Stimulated activated CD8-positive, alpha-beta memory T cell treated with anti-CD3 and anti-CD28 coated beads, Interleukin-15, amount 100 ng/mL, for 4 hours (primary cell): Measurements from ENCODE around the gene C7orf25.

Experiments
- DNase-seq, 2 donors: peaks; one replicate each; pipeline ENCODE4 v3.0.0-alpha.2; 2020; ENCODE audit warnings: low read depth in 2 of 2

Gene C7orf25

DNA sequence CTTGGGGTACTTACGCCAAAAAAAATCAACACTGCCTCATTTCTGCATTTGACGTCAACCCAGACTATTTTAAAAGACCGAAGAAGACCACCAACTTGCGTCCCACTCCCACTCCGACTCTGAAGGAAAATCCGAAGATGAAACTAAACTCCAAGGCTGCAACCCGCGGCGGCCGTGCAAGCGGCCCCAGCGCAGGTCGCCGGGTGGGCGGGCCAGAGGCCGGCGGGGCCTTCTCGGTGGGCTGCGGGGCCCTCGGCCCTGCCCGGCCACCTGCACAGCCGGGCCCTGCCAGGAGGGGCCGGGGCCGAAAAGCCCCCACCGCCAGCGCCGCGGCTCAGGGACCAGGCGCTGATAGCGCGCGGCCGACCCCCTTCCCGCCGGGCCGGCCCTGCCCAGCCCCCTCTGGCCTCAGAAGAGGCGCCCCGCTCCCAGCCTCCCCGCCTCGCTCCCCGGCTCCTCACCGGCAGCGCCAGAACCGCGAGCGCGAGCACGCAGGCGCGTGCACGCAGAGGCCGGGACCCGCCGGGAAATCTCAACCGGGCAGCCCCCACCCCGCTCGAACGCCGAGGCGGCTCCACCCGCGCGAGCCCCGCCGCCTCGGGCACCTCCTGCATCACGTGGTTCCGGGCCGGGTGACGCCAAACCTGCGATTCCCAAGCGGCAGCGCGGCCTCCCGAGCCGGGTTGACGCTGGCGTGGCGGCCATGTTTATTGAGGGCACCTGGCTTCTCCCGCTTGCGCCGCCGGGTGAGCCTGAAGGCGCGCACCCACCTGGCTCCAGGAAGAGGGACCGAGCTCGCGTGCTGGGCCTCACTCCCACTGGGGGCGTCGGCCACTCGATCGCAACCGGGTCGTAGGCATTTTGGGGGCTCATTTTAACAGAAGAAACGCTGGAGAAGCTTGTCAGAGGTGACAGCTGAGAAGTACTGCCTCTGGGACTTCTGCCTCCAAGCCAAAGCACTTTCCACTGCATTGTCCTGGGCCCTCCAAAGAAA, at the start of gene C7orf25:
C7orf25 (minus strand) TSS at position 617 of the 994 bp plus-strand sequence. CDS start 1,170 bp downstream, outside the sequence.
- DNase-seq, result peak; percentile 90

- DNase-seq, result no peak
These were observed 49.3 kb upstream of the C7orf25 start for GRCh38 chr7:42961170-42961569.

DNA sequence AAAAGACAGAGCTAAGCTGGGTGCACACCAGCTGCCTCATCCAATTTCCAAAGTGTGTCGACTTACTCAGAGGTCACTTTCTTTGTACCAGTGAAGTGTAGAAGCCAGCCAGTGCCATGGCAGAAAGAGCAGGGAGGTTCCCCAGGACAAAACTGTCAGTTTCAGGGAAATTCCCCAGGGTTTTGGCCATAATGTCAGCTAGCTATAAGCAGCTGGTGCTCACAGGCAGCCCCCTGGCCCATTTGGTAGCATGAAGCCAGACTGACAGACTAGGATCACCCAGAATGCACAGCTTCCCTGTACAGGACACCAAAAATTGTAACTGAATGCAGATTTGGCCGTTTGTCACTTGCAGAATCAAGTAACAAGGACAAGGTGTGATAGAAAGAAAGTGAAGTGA, 48.9 kb upstream of the C7orf25 start:
- DNase-seq, result no peak

DNA sequence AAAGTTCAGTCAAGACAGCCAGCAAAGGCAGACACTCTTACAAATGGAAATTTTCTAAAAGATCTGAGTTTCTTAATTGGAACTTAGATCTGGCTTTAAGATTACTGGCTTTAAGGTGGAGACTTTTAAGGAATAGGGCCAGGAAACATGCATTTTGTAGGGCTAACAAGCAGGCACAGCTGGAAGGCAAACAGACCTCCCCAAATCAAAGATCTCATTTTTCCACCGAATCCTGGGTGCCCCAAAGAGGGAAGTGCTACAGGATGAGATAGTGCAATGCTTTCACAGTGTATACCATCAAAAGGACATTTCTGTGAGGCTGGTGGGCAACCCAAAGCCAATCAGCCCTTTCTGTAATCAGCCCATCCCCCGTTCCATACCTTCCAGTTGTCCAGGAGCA, 47.7 kb upstream of the C7orf25 start:
- DNase-seq, result no peak

DNA sequence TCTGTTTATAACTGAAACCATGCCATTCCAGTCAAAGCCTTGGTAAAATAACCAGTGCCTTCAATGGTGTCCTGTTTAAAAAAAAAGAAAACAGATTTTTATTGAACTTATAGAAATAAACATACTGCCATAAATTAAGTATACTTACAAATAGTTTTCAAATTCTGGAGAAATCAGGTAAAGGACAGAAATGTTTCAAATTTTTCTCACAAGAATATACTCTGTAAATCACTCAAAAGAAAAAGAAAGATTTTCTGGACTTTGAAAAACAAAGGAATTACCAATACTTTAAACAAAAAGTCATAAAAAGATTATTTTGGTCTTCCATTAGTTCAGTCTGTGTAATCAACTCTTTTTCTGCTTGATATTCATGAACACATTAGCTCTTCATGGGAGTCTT, 44.2 kb upstream of the C7orf25 start:
- DNase-seq, result no peak

DNA sequence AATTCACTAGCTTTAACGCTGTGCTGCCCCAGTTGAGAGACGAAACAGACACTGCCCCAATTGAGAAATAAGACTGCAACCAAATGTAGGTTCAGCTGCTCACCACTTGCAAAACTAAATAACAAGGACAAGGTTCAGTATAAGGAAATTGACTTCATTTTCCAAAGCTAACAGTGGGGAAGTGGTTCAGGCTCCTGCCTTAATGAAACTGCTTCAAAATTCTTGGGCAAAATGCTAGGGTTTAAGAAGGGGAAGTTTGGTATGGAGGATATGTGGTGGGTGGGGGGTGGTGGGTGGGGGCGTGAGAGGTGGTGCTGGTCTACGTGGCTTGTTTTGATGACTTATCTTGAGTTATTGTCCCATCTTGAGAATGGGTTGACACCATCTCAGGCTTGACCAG, 42.1 kb upstream of the C7orf25 start:
- DNase-seq, result no peak

- no peak for DNase-seq
These were observed 40.5 kb upstream of the C7orf25 start for GRCh38 chr7:42952328-42952727.

- no peak for DNase-seq
These were observed 38.5 kb upstream of the C7orf25 start for GRCh38 chr7:42950417-42950816.

- DNase-seq, result no peak
These were observed 35.7 kb upstream of the C7orf25 start for GRCh38 chr7:42947521-42947920.

DNA sequence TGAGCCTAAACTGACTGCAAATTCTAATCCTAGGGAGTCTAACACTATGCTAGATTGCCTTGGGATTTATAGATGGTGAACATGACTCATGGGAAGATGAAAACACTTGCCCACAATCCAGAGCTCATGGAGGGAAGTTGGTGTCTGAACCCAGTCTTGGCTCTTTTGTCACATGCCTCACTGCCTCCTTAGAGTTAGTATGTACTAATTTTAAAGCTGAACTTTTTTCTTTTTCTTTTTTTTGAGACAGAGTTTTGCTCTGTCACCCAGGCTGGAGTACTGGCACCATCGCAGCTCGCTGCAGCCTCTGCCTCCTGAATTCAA, 34.7 kb upstream of the C7orf25 start:
- DNase-seq, result no peak

- no peak for DNase-seq
These were observed 34.2 kb upstream of the C7orf25 start for GRCh38 chr7:42945821-42946626.

DNA sequence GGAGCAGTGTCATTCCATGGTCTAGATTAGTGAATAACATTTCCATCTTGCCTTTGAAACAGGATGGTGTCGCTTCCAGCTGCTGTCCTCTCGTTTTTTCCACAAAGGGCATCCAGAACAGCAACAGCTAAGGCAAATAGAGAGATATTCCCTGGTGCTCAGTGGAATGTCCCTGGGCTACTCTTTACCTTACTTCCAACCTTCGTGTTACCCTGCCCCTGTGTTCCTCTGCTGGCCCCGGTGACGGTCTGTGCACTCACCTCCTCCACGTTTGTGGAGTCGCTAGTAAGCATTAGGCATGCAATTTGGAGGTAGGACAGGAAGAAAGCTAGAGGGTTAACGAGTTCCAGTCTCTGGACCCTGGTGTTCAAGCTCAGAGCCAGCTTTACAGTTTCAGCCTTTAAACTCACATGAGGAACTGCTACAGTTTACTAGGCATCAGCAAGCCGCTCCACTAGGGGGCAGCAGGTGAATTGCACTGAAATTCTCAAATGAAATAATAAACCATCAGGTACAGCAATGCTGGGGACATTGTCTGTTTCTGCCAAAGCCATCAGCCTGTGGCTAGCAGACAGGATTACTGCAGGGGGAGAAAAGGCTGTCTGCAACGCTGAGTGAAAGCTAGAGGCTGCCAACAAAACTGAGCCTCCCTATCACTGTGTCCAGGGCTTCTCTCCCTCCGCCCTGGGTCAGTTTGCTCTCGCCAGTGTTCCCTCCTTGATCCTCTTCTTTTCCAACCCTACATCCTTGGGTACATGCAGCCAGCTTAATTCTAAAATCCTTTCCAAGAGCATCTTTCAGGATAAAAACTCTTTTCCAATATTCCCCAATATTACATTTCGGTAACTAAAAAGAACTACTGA, 29.3 kb upstream of the C7orf25 start:
- DNase-seq, result peak; percentile 27 to 46

DNA sequence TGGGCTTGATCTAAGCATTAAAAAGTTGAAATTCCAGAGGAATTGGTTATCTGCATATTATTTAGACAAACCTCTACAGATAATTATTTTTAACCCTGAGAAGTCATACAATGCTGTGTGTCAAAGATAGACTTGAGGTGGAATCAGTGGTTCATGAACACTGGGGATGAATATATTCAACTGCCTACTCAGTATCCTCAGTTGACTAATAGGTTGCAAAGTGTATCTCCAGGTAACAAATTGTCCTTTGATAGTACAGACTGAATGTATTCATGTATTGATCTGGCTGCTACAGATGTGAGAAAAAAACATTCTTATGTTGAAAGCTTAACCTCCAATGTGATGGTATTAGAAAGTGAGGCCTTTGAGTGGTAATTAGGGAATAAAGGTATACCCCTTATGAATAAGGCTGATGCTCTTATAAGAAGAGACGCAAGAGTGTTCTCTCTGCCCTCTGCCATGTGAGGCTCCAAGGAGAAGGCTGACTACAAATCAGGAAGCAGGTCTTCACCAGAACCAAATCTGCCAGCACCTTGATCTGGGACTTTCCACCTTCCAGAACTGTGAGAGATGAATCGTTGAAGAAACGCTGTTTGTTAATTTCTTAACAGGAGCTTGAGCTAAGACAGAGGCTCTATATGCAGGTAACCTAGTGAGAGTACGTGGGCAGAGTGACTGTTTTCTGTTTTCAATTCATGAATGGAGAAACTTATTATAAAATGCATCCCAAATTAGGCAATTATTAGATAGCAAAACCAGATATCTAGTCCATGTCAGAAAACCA, 27.8 kb upstream of the C7orf25 start:
- DNase-seq, result no peak

- no peak for DNase-seq
These were observed 24.0 kb upstream of the C7orf25 start for GRCh38 chr7:42935861-42936260.

DNA sequence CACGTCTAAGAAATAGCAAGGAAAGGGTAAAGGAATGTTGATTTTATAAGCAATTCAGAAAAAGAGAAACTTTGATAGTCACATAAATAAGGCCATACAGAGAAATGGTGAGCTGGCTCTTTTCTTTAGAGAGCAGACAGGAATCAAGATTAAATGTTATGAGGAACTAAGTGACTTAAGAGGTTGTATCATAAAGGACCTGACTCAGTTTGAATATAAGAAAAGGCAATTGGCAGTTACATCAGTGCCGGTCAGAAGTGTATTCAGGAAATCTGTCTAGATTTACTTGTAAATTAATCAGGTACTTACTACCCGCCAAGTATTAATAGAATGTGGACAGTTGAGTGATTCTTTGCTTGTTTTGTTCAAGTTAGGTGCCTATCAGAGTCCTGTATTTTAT, 22.4 kb upstream of the C7orf25 start:
- DNase-seq, result no peak

DNA sequence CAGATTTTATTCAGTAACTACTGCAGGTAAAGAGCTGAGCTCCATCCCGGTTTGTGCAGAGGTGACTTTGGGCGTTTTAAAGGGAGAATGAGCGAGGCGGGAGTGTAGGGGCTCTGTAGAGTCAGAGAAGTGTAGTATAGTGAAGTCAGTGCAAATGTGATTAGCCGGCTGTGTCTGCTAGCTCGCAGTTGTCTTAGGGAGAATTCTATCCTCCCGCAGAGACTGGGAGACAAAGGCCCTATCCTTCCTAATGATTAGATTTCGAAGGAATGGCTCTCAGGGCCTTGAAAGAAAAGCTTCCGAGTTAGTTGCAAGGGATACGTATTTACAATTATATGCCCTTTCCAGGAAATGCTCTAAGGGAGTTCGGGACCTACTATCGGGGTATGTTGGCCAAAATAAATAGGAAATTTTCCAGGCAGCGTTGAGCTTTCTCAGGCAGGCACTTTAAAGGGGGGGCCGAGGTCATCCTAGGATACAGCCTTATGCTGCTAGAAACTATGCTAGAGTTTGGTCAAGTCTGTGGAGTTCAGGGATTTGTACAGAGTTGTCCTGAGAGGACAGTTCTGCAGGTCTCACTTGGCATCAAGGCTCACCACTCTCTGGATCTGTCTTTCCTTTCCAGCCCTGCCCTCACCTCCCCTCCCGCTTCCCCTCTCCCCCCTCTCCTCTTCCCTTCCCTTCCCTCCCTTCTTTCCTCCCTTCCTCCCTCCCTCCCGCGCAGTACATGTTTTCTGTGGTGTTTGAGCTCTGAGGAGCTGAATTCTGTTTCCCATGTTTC, 21.1 kb upstream of the C7orf25 start:
- no peak for DNase-seq

DNA sequence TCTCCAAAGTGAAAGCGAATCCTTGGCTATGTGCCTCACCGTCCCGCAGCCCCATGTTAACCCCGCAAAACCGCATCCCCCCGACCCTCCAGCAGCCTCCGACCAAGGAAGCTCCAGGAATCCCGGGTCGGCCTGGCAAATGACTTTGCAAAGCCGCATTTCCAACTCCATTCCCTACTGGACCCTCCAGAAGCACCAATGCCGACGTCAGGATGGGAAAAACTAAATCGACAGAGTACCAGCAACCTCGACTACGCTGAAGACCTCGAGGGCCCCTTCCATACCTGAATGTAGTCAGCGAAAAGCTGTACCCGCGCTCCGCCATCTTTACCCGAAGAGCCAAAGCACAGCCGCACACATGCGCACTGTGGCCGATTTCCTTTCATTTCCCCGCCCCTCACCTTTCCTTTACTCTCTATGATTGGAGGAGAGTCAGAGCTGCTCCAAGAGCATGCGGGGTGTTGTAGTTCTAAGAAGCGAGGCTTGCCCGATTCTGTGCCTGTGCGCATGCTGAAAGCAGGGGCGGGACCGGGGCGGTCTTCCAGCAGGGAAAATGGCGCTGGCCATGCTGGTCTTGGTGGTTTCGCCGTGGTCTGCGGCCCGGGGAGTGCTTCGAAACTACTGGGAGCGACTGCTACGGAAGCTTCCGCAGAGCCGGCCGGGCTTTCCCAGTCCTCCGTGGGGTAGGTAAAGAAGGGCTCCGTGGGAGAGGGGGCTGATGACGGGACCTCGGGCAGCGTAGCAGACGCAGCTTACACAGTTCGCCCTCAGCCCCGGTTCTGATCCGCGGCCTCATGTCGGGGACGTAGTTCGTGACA, 20.2 kb upstream of the C7orf25 start, which contains the start of the genes MRPL32 and PSMA2:
MRPL32 (plus strand) TSS at position 543 of the 818 bp plus-strand sequence; CDS start at position 554, 11 bp downstream.
PSMA2 (minus strand) TSS at position 341 of the 818 bp plus-strand sequence; CDS start at position 325, 16 bp downstream.
- DNase-seq, result peak; percentile 85 to 92

DNA sequence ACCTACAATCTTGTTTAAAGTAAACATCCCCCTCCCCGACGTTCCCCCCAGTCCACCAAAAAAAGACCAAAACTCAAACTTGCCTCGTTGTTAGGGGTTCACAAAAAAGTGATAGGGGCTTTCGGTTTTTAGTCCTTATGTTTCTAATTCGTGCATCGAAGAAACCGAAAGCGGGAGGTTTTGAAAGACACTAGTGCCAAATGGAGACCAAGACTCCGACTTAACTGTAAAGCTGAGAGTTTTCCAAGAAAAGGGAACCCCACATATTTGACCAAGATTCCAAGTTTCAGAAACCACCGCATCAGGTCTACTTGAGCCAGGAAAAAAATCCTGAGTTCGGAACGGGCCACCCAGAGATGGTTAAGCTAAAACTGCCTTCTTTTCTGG, 19.6 kb upstream of the C7orf25 start:
- no peak for DNase-seq

DNA sequence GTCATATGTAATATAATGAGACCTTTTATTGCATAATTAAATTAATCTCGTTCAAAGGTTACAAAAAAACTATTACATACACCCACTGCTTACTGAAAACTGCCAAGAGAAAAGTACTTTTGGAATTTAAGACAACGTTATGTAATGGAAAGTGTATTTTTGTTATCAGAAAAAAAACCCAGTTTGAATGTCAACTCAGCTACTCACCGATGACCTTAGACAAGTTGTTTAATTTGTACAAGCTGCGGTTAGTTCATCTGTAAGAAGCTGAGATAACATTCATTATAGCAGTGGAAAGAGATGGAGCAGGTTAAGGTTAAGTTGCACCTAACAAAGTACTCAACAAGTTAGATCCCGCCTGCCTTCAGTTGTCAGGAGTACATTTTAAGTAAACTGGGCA, 19.0 kb upstream of the C7orf25 start:
- no peak for DNase-seq
